ENCODE measurements around the gene MICAL2. TPM values are rescaled to one million over a fixed set of nuclear protein-coding genes. Genes with fewer than 3 reads are reported as not detected.
A peak's percentile ranks its signal among the peaks of the same experiment; 100 is the strongest.

The MICAL2 gene
- total and polyA plus RNA-seq, 3 experiments from 2014 or later: 32.4 to 147 (median 146) TPM

DNA sequence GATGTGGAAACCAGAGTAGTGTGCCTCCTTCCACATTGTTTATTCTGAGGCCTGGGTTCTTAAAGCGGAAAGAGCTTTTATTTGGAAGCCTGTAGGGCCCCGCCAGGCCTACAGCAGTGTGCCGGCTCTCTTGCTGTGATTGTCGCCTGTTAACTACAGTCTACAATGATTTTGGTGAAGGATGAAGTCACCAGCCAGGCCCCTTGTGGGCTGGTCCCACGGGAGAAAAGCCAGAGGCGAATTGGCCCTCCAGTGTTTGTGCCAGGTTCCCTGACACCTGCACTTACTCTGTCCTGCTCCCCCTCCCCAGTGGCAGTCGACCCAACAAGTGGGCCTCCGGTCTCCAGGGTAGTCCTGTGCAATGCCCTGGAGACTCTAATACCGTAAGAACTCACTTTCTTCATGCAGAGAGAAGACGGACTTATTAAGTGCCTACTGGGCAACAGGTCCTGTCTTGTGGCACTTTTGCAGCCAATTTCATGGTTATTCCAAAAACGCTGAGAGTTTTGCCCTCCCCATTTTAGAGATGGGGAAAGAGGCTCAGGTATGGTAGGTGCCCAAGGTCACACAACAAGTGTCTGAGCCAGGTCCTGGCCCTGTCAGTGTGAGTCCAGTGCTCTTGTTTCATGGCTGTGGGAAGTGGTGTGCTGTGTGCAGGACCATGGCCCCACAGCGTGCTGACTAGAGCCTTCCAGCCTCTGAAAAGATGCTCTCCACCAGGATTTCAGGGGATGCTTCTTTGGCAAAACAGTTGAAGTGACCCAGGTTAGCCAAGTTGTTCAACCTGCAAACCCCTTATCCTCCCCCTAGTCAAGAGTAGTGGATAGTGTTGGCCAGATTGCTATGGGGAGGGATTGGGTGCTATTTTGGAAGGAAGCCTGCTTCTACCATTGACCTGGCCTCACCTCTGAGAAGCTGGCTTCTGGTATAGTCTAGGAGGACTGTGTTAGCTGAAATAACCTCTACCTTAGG lies 1.4 kb downstream of the MICAL2 start:
- no peaks in the 10 kb centered on the region for H3K27me3 Mint-ChIP-seq
- no peaks in the 10 kb centered on the region for H3K9me3 Mint-ChIP-seq
- no peaks in the 10 kb centered on the region for H3K36me3 ChIP-seq (ENCODE audit: insufficient read depth, low read length)
- peak overlapping the region; percentile 47 for H3K4me3 ChIP-seq (ENCODE audit: low read length)
- H3K27me3 ChIP-seq (ENCODE audit: insufficient read depth, low read length, poor library complexity, severe bottlenecking): no peaks in the 10 kb centered on the region
- ChIA-PET POLR2A (no interaction called here), CTCF (interaction anchor here (3.6 kb wide), 1 partner anchor 125 kb away, joined by 13 read pairs; no protein-coding TSS in a partner anchor)
- H3K36me3 Mint-ChIP-seq: peaks cover 0 to 4% (median 0%) of the 10 kb centered on the region in 3 donors
- H3K27ac ChIP-seq (ENCODE audit: low read depth, low read length): peak overlapping the region; percentile 16
- no peak for DNase-seq
- H3K4me3 Mint-ChIP-seq: peak overlapping the region; percentile 63 to 85 (median 78)
- no peaks in the 10 kb centered on the region for H3K9me3 ChIP-seq (ENCODE audit: low read length)
- peak overlapping the region in 4 of 8 donors; percentile 12 to 88 (median 60) for H3K27ac Mint-ChIP-seq
- H3K4me1 ChIP-seq (ENCODE audit: insufficient read depth, low read length): peaks cover 17% of the 10 kb centered on the region
- H3K4me1 Mint-ChIP-seq: peaks cover 20 to 43% (median 40%) of the 10 kb centered on the region in 3 donors

DNA sequence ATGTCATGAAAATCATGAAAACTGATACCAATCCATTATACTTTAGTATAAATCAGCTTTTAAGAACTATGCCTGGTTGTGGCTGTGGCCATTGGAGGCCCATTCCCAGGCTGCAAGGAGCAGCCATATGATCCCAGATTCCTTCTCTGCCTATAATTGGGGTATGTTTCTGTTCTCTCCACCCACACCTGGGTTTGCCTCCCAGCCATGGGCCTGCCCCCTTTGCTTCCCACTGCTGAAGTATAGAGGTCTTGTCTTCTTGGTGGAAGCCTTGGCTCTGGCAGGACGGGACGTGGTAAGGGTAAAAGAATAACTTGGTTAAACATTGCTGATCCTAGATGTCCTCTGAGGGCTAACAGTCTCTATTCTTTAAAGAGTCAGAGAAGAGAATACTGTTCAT lies 2.4 kb downstream of the MICAL2 start:
- Histone ChIP-seq H3K27ac (ENCODE audit: low read depth, low read length) (no peak overlapping the region), H3K4me3 (ENCODE audit: low read length) (no peak overlapping the region), H3K9me3 (ENCODE audit: low read length) (no peaks in the 10 kb centered on the region), H3K36me3 (ENCODE audit: insufficient read depth, low read length) (no peaks in the 10 kb centered on the region), H3K27me3 (ENCODE audit: insufficient read depth, low read length, poor library complexity, severe bottlenecking) (no peaks in the 10 kb centered on the region), H3K4me1 (ENCODE audit: insufficient read depth, low read length) (peaks cover 17% of the 10 kb centered on the region)
- no peak for DNase-seq
- Mint-ChIP-seq H3K4me3 (peak overlapping the region in 5 of 7 donors; percentile 7 to 69 (median 22)), H3K4me1 (peaks cover 20 to 43% (median 40%) of the 10 kb centered on the region in 3 donors), H3K27ac (peak overlapping the region in 3 of 8 donors; percentile 6 to 36 (median 35)), H3K9me3 (no peaks in the 10 kb centered on the region), H3K27me3 (no peaks in the 10 kb centered on the region), H3K36me3 (peaks cover 0 to 4% (median 0%) of the 10 kb centered on the region in 3 donors)
- POLR2A ChIA-PET: no interaction called here
- CTCF ChIA-PET: no interaction called here

DNA sequence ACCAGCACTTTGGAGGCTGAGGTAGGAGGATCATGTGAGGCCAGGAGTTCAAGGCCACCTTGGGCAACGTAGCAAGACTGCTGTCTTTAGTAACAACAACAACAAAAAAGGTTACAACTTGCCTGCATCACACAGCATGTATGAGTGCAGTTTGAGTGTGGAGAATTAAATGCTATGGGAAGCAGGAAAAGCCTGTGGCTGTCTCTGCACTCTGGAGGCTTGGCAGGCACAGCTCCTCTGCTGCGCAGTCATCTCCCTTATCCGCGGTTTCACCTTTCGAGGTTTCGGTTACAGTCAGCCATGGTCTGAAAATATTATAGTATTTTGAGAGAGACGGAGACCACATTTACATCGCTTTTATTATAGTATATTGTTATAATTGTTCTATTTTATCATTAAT lies 2.9 kb downstream of the MICAL2 start:
- H3K4me1 Mint-ChIP-seq: peaks cover 20 to 46% (median 40%) of the 10 kb centered on the region in 3 donors
- H3K27me3 Mint-ChIP-seq: no peaks in the 10 kb centered on the region
- no peak for DNase-seq
- H3K36me3 Mint-ChIP-seq: peaks cover 0 to 6% (median 0%) of the 10 kb centered on the region in 3 donors
- Histone ChIP-seq H3K36me3 (ENCODE audit: insufficient read depth, low read length) (no peaks in the 10 kb centered on the region), H3K9me3 (ENCODE audit: low read length) (no peaks in the 10 kb centered on the region), H3K27ac (ENCODE audit: low read depth, low read length) (peak overlapping the region; percentile 38), H3K27me3 (ENCODE audit: insufficient read depth, low read length, poor library complexity, severe bottlenecking) (no peaks in the 10 kb centered on the region), H3K4me1 (ENCODE audit: insufficient read depth, low read length) (peaks cover 17% of the 10 kb centered on the region), H3K4me3 (ENCODE audit: low read length) (no peak overlapping the region)
- H3K9me3 Mint-ChIP-seq: no peaks in the 10 kb centered on the region
- CTCF ChIA-PET: no interaction called here
- peak overlapping the region in 3 of 8 donors; percentile 5 to 35 (median 6) for H3K27ac Mint-ChIP-seq
- POLR2A ChIA-PET: no interaction called here
- H3K4me3 Mint-ChIP-seq: peak overlapping the region in 2 of 7 donors; percentile 24 to 69

DNA sequence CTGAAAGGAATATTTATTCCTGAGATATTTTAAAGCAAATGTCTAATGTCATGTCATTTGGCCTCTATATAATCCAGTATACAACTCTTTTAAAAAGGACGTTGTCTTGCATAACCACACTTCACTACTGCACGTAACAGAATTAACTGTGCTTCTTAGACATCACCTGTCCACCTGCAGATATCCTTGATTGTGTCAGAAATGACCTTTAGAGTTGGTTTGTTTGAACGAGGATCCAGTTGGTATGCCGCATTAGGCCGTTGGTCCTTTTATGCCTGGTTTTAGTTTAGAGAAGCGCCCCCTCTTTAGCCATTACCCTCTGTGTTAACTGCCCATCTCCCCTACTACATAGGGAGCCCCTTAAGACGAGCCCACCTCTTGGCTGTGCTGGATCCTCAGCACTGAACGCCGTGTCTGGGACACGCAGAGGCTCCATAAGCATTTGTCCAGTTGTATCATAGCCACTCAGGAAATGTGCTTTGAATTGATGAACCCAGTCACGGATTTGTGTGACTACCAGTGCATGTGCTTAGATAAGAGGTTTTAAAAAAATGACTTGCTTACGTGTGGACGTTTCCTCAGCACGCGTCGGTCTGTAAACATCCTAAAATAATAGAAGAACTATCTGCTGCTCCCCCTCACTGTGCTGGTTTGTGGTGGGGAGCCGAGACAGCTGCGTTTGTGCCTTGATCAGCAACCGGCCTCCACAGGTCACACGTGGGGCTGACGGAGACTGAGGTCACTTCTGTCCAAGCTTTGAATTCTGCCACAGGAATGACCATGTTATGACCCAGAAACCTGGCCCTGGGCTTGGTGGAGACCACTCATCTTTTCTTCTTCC lies 4.0 kb downstream of the MICAL2 start:
- H3K27ac Mint-ChIP-seq: peak overlapping the region in 1 of 8 donors; percentile 38
- peaks cover 0 to 5% (median 0%) of the 10 kb centered on the region in 3 donors for H3K36me3 Mint-ChIP-seq
- ChIA-PET POLR2A (no interaction called here), CTCF (interaction anchor here (1.1 kb wide), 1 partner anchor 121 kb away, joined by 3 read pairs; no protein-coding TSS in a partner anchor)
- peak overlapping the region in 1 of 7 donors; percentile 12 for H3K4me3 Mint-ChIP-seq
- H3K36me3 ChIP-seq (ENCODE audit: insufficient read depth, low read length): no peaks in the 10 kb centered on the region
- H3K4me3 ChIP-seq (ENCODE audit: low read length): no peak overlapping the region
- no peaks in the 10 kb centered on the region for H3K9me3 ChIP-seq (ENCODE audit: low read length)
- H3K27me3 Mint-ChIP-seq: no peaks in the 10 kb centered on the region
- no peaks in the 10 kb centered on the region for H3K9me3 Mint-ChIP-seq
- H3K27ac ChIP-seq (ENCODE audit: low read depth, low read length): peak overlapping the region; percentile 7
- DNase-seq: no peak
- peaks cover 16% of the 10 kb centered on the region for H3K4me1 ChIP-seq (ENCODE audit: insufficient read depth, low read length)
- peaks cover 16 to 43% (median 34%) of the 10 kb centered on the region in 3 donors for H3K4me1 Mint-ChIP-seq
- no peaks in the 10 kb centered on the region for H3K27me3 ChIP-seq (ENCODE audit: insufficient read depth, low read length, poor library complexity, severe bottlenecking)

DNA sequence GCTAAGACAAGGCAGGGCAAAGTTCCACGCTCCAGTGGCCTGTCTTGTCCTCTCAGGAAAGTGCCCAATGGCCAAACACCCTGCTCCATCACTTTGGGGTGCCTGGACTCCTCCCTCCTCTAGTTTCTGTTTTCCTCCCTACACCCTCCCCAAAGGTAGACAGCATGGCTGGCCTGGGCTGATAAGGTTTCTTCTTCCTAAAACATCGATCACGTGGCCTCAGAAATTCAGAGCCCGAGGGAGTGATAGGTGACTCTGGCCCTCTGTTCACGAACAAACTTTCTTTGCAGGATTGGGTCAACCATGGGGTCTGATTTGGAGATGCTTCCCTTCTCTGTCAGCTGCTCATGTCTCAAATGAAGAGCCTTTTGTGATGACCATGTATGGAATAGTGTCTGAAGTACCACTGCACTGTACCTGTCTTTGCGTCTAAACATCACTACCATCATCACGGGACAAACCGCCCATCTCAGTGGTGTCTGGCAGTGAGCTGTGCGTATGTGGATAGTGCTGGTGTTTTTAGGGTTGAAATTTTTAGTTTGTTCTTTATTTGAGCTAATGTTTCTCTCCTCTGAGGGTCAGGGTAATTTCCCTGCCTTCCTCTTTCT lies 6.1 kb downstream of the MICAL2 start:
- Histone ChIP-seq H3K36me3 (ENCODE audit: insufficient read depth, low read length) (no peaks in the 10 kb centered on the region), H3K27ac (ENCODE audit: low read depth, low read length) (peak overlapping the region; percentile 49), H3K27me3 (ENCODE audit: insufficient read depth, low read length, poor library complexity, severe bottlenecking) (no peaks in the 10 kb centered on the region), H3K9me3 (ENCODE audit: low read length) (no peaks in the 10 kb centered on the region), H3K4me1 (ENCODE audit: insufficient read depth, low read length) (peaks cover 2% of the 10 kb centered on the region), H3K4me3 (ENCODE audit: low read length) (no peak overlapping the region)
- Mint-ChIP-seq H3K36me3 (peaks cover 0 to 5% (median 0%) of the 10 kb centered on the region in 3 donors), H3K9me3 (no peaks in the 10 kb centered on the region), H3K4me3 (no peak overlapping the region), H3K27ac (no peak overlapping the region), H3K4me1 (peaks cover 13 to 45% (median 19%) of the 10 kb centered on the region in 3 donors), H3K27me3 (no peaks in the 10 kb centered on the region)
- ChIA-PET POLR2A (interaction anchor here (0.7 kb wide), 1 partner anchor 26 kb away, joined by 9 read pairs; no protein-coding TSS in a partner anchor), CTCF (interaction anchor here (0.7 to 1.2 kb wide), 3 partner anchors 20 to 103 kb away, joined by 3 read pairs; no protein-coding TSS in a partner anchor)
- no peak for DNase-seq

DNA sequence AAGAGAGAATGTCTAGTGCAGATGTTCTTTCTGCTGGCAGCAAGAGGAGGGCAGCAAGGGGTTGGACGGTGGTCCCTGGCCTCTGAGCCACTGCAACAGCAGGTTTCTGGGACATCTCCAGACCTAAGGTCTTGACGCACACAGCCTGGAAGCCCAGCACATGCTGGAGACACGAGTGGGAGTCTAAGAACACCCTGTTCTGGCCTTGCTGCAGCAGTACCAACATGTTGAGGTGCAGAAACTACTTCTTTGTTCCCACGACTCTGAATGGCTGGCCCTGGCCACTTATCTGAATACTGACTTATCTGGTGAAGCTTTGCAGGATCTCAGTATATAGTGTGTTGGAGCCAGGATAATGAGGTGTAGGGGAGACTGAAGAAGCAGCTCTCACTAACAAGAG lies 6.8 kb downstream of the MICAL2 start:
- H3K4me3 ChIP-seq (ENCODE audit: low read length): no peak overlapping the region
- peak overlapping the region; percentile 49 for H3K27ac ChIP-seq (ENCODE audit: low read depth, low read length)
- H3K27me3 ChIP-seq (ENCODE audit: insufficient read depth, low read length, poor library complexity, severe bottlenecking): no peaks in the 10 kb centered on the region
- Mint-ChIP-seq H3K4me1 (peaks cover 9 to 43% (median 12%) of the 10 kb centered on the region in 3 donors), H3K27ac (no peak overlapping the region), H3K36me3 (peaks cover 0 to 5% (median 0%) of the 10 kb centered on the region in 3 donors), H3K4me3 (no peak overlapping the region), H3K27me3 (no peaks in the 10 kb centered on the region), H3K9me3 (no peaks in the 10 kb centered on the region)
- H3K36me3 ChIP-seq (ENCODE audit: insufficient read depth, low read length): no peaks in the 10 kb centered on the region
- ChIA-PET CTCF (no interaction called here), POLR2A (no interaction called here)
- no peaks in the 10 kb centered on the region for H3K4me1 ChIP-seq (ENCODE audit: insufficient read depth, low read length)
- H3K9me3 ChIP-seq (ENCODE audit: low read length): no peaks in the 10 kb centered on the region
- DNase-seq: no peak

GRCh38 chr11:12117611-12118010 lies 7.2 kb downstream of the MICAL2 start:
- POLR2A ChIA-PET: no interaction called here
- H3K27ac Mint-ChIP-seq: no peak overlapping the region
- H3K4me3 Mint-ChIP-seq: no peak overlapping the region
- peaks cover 0 to 5% (median 0%) of the 10 kb centered on the region in 3 donors for H3K36me3 Mint-ChIP-seq
- no peak overlapping the region for H3K4me3 ChIP-seq (ENCODE audit: low read length)
- no peaks in the 10 kb centered on the region for H3K9me3 Mint-ChIP-seq
- no peaks in the 10 kb centered on the region for H3K27me3 ChIP-seq (ENCODE audit: insufficient read depth, low read length, poor library complexity, severe bottlenecking)
- no peaks in the 10 kb centered on the region for H3K36me3 ChIP-seq (ENCODE audit: insufficient read depth, low read length)
- no peaks in the 10 kb centered on the region for H3K9me3 ChIP-seq (ENCODE audit: low read length)
- no peak for DNase-seq
- CTCF ChIA-PET: no interaction called here
- no peaks in the 10 kb centered on the region for H3K27me3 Mint-ChIP-seq
- peaks cover 8 to 40% (median 9%) of the 10 kb centered on the region in 3 donors for H3K4me1 Mint-ChIP-seq
- peak overlapping the region; percentile 49 for H3K27ac ChIP-seq (ENCODE audit: low read depth, low read length)
- no peaks in the 10 kb centered on the region for H3K4me1 ChIP-seq (ENCODE audit: insufficient read depth, low read length)
